Upper lobe of right lung (tissue), 1 donor: ENCODE measurements around the gene NIPAL3. TPM values are rescaled to one million over a fixed set of nuclear protein-coding genes. Genes with fewer than 3 reads are reported as not detected.
A peak's percentile ranks its signal among the peaks of the same experiment; 100 is the strongest.

ENCODE experiments used
- ATAC-seq: fragments of 200-7000 bp; cut with Tn5 transposase; one replicate; pipeline ENCODE4 v1.9.1; 2020; ENCODE audit warnings: mild to moderate bottlenecking, moderate library complexity
- DNase-seq: peaks from one replicate; pipeline ENCODE4 v3.0.0-alpha.2; 2020
- H3K27ac ChIP-seq: fragments of 200-600 bp; one replicate; pipeline ENCODE4 v1.8.0; 2022
- H3K27me3 ChIP-seq: fragments of 200-600 bp; one replicate; pipeline ENCODE4 v1.8.0; 2022; ENCODE audit warnings: mild to moderate bottlenecking
- H3K36me3 ChIP-seq: fragments of 200-600 bp; one replicate; pipeline ENCODE4 v1.8.0; 2022
- H3K4me1 ChIP-seq: fragments of 200-600 bp; one replicate; pipeline ENCODE4 v1.8.0; 2022
- H3K4me3 ChIP-seq: fragments of 200-600 bp; one replicate; pipeline ENCODE4 v1.8.0; 2022; ENCODE audit warnings: mild to moderate bottlenecking
- H3K9me3 ChIP-seq: fragments of 200-600 bp; one replicate; pipeline ENCODE4 v1.8.0; 2022
- intact Hi-C: fragments of 100-400 bp; cut with DNase I; formaldehyde crosslinking; loops from one replicate; pipeline ENCODE4 v1.11.0; 2022
- total RNA-seq: library from RNA; stranded (reverse); fragmentation: NEBNext Ultra II Directional; extraction: Animal tissue kit (Norgen Biotek cat#: 25700); gene quantifications from one replicate; pipeline ENCODE4 v1.2.1, GENCODE V29; 2021
- TF ChIP-seq, protein P1 (sequence below): fragments of 200-600 bp; IDR thresholded peaks from one replicate; pipeline ENCODE4 v1.8.0; 2022; ENCODE audit warnings: antibody characterized with exemption
- donor health status: DM: no; HTN: yes; CAD: no; lungs with severe emphysema.

Gene NIPAL3
- total RNA-seq, 1 donor from 2014 or later, result 37.8 TPM

DNA sequence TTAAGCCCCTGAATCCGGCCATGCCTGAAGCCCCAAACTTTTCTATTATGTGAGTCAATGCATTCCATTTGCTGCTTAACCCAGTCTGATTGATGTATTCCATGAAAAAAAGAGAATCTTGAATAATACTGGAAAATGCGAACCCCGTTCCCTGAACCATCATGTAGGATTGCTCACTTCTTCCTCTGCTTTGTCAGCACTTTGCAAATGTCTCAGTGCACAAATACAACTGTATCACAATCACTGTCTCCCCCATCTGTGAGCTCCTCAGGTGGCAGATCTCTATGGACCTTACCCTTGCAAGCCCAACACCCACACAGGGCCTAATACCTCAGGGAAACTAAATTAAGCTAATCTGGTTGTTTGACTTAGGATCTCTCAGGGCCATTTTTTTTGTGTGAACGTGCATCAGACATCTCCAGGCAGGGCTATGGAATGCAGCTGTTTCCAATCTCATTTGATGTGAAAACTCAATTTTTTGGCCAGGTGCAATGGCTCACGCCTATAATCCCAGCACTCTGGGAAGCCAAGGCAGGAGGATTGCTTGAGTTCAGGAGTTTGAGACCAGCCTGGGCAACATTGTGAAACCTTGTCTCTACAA lies 84.9 kb downstream of the NIPAL3 start:
- ATAC-seq, result no peak
- Histone ChIP-seq H3K27ac (no peak overlapping the region), H3K27me3 (no peaks in the 10 kb centered on the region), H3K9me3 (no peaks in the 10 kb centered on the region), H3K36me3 (no peaks in the 10 kb centered on the region), H3K4me1 (peaks cover 13% of the 10 kb centered on the region), H3K4me3 (no peak overlapping the region)
- DNase-seq, result no peak
- TF ChIP-seq, protein P1, sequence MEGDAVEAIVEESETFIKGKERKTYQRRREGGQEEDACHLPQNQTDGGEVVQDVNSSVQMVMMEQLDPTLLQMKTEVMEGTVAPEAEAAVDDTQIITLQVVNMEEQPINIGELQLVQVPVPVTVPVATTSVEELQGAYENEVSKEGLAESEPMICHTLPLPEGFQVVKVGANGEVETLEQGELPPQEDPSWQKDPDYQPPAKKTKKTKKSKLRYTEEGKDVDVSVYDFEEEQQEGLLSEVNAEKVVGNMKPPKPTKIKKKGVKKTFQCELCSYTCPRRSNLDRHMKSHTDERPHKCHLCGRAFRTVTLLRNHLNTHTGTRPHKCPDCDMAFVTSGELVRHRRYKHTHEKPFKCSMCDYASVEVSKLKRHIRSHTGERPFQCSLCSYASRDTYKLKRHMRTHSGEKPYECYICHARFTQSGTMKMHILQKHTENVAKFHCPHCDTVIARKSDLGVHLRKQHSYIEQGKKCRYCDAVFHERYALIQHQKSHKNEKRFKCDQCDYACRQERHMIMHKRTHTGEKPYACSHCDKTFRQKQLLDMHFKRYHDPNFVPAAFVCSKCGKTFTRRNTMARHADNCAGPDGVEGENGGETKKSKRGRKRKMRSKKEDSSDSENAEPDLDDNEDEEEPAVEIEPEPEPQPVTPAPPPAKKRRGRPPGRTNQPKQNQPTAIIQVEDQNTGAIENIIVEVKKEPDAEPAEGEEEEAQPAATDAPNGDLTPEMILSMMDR, result no peak
- intact Hi-C loops, result no loop called here

DNA sequence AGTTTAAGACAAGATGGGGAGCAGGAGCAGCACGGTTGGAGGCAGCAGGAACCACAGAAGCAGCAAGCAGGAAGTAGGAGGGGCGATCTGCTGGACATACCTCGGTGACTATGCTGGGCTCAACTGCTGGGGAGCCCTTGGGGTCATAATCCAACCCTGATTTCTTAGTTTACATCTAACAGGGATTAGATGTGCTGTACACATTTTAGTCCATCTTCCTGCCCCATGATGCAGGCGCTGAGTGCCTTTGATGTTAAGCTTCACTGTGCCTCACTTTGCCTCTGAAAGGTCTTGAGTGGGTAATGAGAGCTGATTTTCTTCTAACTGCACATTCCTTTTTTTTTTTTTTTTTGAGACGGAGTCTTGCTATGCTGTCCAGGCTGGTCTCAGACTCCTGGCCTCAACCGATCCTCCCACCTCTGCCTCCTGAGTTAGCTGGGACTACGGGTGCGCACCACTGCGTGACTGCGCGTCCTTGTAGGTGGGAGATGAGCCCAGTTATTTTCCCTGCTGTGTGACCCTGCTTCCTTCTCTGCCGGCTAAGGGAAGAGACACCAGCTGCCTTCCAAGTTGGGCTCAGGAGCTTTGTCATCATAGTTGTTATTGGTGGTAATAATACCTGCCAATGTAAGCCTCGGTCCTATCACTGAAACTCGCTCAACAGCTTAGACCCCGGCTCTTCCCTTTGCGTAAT lies 85.9 kb downstream of the NIPAL3 start:
- peak; percentile 5 for ATAC-seq
- peaks cover 13% of the 10 kb centered on the region for H3K4me1 ChIP-seq
- H3K9me3 ChIP-seq, result no peaks in the 10 kb centered on the region
- H3K27ac ChIP-seq, result peak overlapping the region; percentile 90
- H3K27me3 ChIP-seq, result no peaks in the 10 kb centered on the region
- H3K36me3 ChIP-seq, result no peaks in the 10 kb centered on the region
- H3K4me3 ChIP-seq, result peak overlapping the region; percentile 76
- intact Hi-C loops, result no loop called here
- DNase-seq, result no peak
- TF ChIP-seq, protein P1, result no peak

DNA sequence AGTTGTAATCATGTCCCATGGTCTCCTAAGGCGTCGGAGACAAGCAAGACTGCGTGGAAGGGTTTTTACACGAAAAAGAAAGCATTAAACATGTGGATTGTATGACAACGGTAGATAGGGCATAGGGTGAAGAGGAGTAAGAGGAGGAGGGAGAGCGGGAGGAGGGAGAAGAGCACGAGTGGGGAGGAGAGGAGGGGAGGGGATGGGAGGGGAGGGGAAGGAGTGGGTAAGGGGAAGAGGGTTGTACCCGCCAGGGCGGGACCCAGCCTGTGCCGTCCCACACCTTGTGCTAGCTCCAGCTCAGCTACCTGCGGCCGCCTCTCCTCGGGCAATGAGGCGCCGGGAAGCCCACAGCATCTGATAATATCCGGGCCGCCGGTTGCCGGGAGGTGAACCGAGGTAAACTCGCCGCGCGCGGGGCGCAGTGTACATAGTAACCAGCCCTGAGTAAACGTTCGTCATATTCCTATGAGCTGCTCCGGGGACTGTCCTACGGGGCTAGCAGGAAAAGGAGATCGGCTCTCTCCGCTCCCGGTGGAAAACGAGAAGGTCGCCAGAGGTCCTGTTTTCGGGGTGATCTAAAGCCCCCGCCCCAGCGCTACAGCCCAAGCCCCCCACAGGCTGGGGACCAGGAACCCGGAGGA lies 86.6 kb downstream of the NIPAL3 start:
- peak; percentile 87 for DNase-seq

DNA sequence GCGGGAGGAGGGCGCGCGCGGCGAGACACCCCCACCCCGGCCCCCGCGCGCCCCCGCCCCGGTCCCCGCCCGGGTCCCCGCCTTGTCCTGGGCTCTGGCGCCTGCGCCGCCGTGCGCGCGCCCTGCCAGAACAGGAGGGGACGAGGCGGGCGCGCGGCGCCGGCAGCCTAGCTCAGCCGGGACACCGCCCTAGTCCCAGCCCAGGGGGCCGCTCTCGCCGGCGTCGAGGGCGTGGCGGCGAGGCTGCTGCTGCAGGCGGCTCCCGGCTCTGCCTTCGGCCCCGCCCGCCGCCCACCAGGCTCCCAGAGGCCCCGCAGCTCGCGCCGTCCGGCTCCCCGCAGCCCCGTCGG lies 87.1 kb downstream of the NIPAL3 start, which contains the start of gene RCAN3:
TSS of gene RCAN3 (plus strand) at position 128 of the 350 bp plus-strand sequence. CDS start 11,537 bp downstream, outside the sequence.
- Histone ChIP-seq H3K4me3 (peak within 1 kb of the TSS; percentile 76), H3K27me3 (no peaks in the 10 kb centered on the region), H3K27ac (peak within 1 kb of the TSS; percentile 90), H3K4me1 (peaks cover 13% of the 10 kb centered on the region), H3K9me3 (no peaks in the 10 kb centered on the region), H3K36me3 (no peaks in the 10 kb centered on the region)
- ATAC-seq, result peak; percentile 97
- intact Hi-C loops, result no loop called here
- DNase-seq, result peak; percentile 95
- TF ChIP-seq, protein P1, result no peak

More for the DNA sequence above, 86.6 kb downstream of the NIPAL3 start:
- peak; percentile 81 for ATAC-seq
- TF ChIP-seq, protein P1, result no peak
- no peaks in the 10 kb centered on the region for H3K36me3 ChIP-seq
- H3K27ac ChIP-seq, result peak overlapping the region; percentile 90
- no peaks in the 10 kb centered on the region for H3K27me3 ChIP-seq
- H3K4me1 ChIP-seq, result peaks cover 13% of the 10 kb centered on the region
- intact Hi-C loops, result no loop called here
- H3K4me3 ChIP-seq, result peak overlapping the region; percentile 76
- no peaks in the 10 kb centered on the region for H3K9me3 ChIP-seq

- intact Hi-C loops, result no loop called here
- no peak for ATAC-seq
- peak overlapping the region; percentile 90 for H3K27ac ChIP-seq
- TF ChIP-seq, protein P1, result no peak
- H3K4me1 ChIP-seq, result peaks cover 13% of the 10 kb centered on the region
- H3K27me3 ChIP-seq, result no peaks in the 10 kb centered on the region
- no peak for DNase-seq
- H3K4me3 ChIP-seq, result peak overlapping the region; percentile 76
- no peaks in the 10 kb centered on the region for H3K36me3 ChIP-seq
- H3K9me3 ChIP-seq, result no peaks in the 10 kb centered on the region
These were observed 87.6 kb downstream of the NIPAL3 start for GRCh38 chr1:24503059-24503751.
